K562 (cell line): ENCODE measurements around the gene DBP. TPM values are rescaled to one million over a fixed set of nuclear protein-coding genes. Genes with fewer than 3 reads are reported as not detected.
A peak's percentile ranks its signal among the peaks of the same experiment; 100 is the strongest.

Experiments
- BHLHE40 ChIP-seq: IDR thresholded peaks from 2 replicates; pipeline ENCODE4 v1.6.1; 2011; ENCODE audit warnings: low read length, improper control_type of control experiment
- CREM ChIP-seq: IDR thresholded peaks from 2 replicates; pipeline ENCODE4 v1.6.1; 2014; ENCODE audit warnings: antibody characterized with exemption, low read depth
- CXXC5 ChIP-seq: fragments of 250-450 bp; sonication (Bioruptor Pico); IDR thresholded peaks from 2 replicates; pipeline ENCODE4 v1.8.0; 2022; ENCODE audit warnings: inconsistent platforms, mild to moderate bottlenecking, moderate library complexity
- DPF2 ChIP-seq: fragments of 450-650 bp; IDR thresholded peaks from 2 replicates; pipeline ENCODE4 v1.6.1; 2016
- E2F3 ChIP-seq: fragments of 250-450 bp; sonication (Bioruptor Pico); IDR thresholded peaks from 2 replicates; pipeline ENCODE4 v1.4.0; 2020; ENCODE audit warnings: mild to moderate bottlenecking
- E2F6 ChIP-seq, 2 experiments: IDR thresholded peaks; 2 replicates each; pipeline ENCODE4 v1.6.1; 2011; ENCODE audit warnings: borderline replicate concordance in 1 of 2, control low read depth in 1 of 2, low read depth in 1 of 2, low read length in 1 of 2, mild to moderate bottlenecking in 1 of 2, mixed read lengths in 1 of 2, moderate library complexity in 1 of 2; ENCODE audit not compliant: insufficient read depth in 1 of 2, insufficient read length in 1 of 2, poor library complexity in 1 of 2, severe bottlenecking in 1 of 2; ENCODE audit errors: extremely low read depth in 1 of 2
- EP300 ChIP-seq: IDR thresholded peaks from 2 replicates; pipeline ENCODE4 v1.6.1; 2012; ENCODE audit warnings: low read length, improper control_type of control experiment
- GABPB1 ChIP-seq: sonication (generic); formaldehyde crosslinking; IDR thresholded peaks from 2 replicates; pipeline ENCODE4 v1.8.0; 2022; ENCODE audit warnings: mild to moderate bottlenecking, missing genetic modification reagents
- GTF2F1 ChIP-seq: IDR thresholded peaks from 2 replicates; pipeline ENCODE4 v1.6.1; 2011; ENCODE audit warnings: low read depth, low read length, improper control_type of control experiment
- HMBOX1 ChIP-seq: sonication (generic); IDR thresholded peaks from 2 replicates; pipeline ENCODE4 v1.6.1; 2016
- JUNB ChIP-seq: fragments of 450-650 bp; formaldehyde crosslinking; conservative IDR thresholded peaks from 2 replicates; pipeline ENCODE4 v1.4.0; 2020; ENCODE audit warnings: mild to moderate bottlenecking
- KLF13 ChIP-seq: fragments of 450-650 bp; IDR thresholded peaks from 2 replicates; pipeline ENCODE4 v1.6.1; 2016; ENCODE audit warnings: missing genetic modification characterization, low read depth, mild to moderate bottlenecking, missing compliant biosample characterization, moderate library complexity, borderline replicate concordance
- L3MBTL2 ChIP-seq: fragments of 450-650 bp; IDR thresholded peaks from 2 replicates; pipeline ENCODE4 v1.6.1; 2016; ENCODE audit warnings: mild to moderate bottlenecking, moderate library complexity
- MAZ ChIP-seq, 2 experiments: fragments of 450-650 bp in 1 of 2; sonication (generic) in 1 of 2; formaldehyde crosslinking; IDR thresholded peaks in 1 of 2; conservative IDR thresholded peaks in 1 of 2; 2 replicates each; pipeline versions ENCODE4 v1.4.0 to v1.5.0; 2020; ENCODE audit warnings: mild to moderate bottlenecking in 1 of 2, missing genetic modification reagents in 1 of 2
- MBD1 ChIP-seq: fragments of 250-450 bp; sonication (Bioruptor Pico); IDR thresholded peaks from 2 replicates; pipeline ENCODE4 v1.8.0; 2022; ENCODE audit warnings: inconsistent platforms
- NFYB ChIP-seq: IDR thresholded peaks from 2 replicates; pipeline ENCODE4 v1.6.1; 2011; ENCODE audit warnings: mild to moderate bottlenecking, moderate library complexity; ENCODE audit not compliant: insufficient read length; ENCODE audit errors: extremely low read depth
- RBM25 ChIP-seq: fragments of 200-400 bp; formaldehyde crosslinking; IDR thresholded peaks from 2 replicates; pipeline ENCODE4 v1.6.1; 2018; ENCODE audit warnings: low read length, low read depth, moderate library complexity; ENCODE audit not compliant: severe bottlenecking
- RFX5 ChIP-seq: IDR thresholded peaks from 2 replicates; pipeline ENCODE4 v1.6.1; 2011; ENCODE audit warnings: low read depth, mild to moderate bottlenecking, improper control_type of control experiment, low read length
- ZHX1 ChIP-seq: fragments of 150-350 bp; conservative IDR thresholded peaks from 2 replicates; pipeline ENCODE4 v1.6.1; 2014; ENCODE audit warnings: low read length
- ZNF146 ChIP-seq: IDR thresholded peaks from one replicate; pipeline ENCODE4 v1.6.1; 2018; ENCODE audit warnings: missing compliant biosample characterization; ENCODE audit not compliant: unreplicated experiment
- ZNF444 ChIP-seq: fragments of 250-450 bp; sonication (Bioruptor Pico); IDR thresholded peaks from 2 replicates; pipeline ENCODE4 v1.4.0; 2020; ENCODE audit warnings: mild to moderate bottlenecking, moderate library complexity
- polyA plus RNA-seq, 8 experiments: library from polyadenylated mRNA; depleted of rRNA in 4 of 8; stranded (reverse) in 5 of 8; unstranded in 3 of 8; fragments of >200 nt; fragmentation: Nextera tagmentation in 2 of 8; fragmentation: Illumina TruSeq in 1 of 8; extraction: Ambion mirVana in 2 of 8; extraction: Trizol in 1 of 8; gene quantifications; 2 replicates each; pipeline versions ENCODE4 v1.2.1 to v1.2.3, GENCODE V29; 2011 to 2014; ENCODE audit warnings: inconsistent platforms in 1 of 8, missing spikeins in 1 of 8
- total RNA-seq, 7 experiments: library from RNA; depleted of rRNA in 6 of 7; stranded (reverse); fragments of >200 nt in 6 of 7; fragmentation: Illumina TruSeq in 2 of 7; extraction: Trizol in 2 of 7; gene quantifications; 2 replicates each; pipeline versions ENCODE4 v1.2.1 to v1.2.3, GENCODE V29; 2011 to 2021; ENCODE audit warnings: low replicate concordance in 1 of 7

Gene DBP
- total and polyA plus RNA-seq, 9 of the 15 experiments (the other 6 are each of a cell fraction or from before 2014, with no cell fraction given): 0.25 to 5.5 (median 1.8) TPM

- TF ChIP-seq ZHX1 (no peak), EP300 (peak; percentile 25; the same call in 1 of the 2 replicates), MAZ (CRISPR knock-in tag; conservative IDR thresholded peaks at IDR 0.05 in 1 of 2, IDR thresholded peaks at IDR 0.05 in 1 of 2) (peak; percentile 27 to 45; a peak in 1 of 4 replicates), GABPB1 (CRISPR knock-in tag) (no peak), ZNF146 (no peak), DPF2 (peak; percentile 48; the same call in 1 of the 2 replicates), CREM (peak; percentile 96), JUNB (CRISPR knock-in tag) (peak; percentile 94), E2F6 (IDR thresholded peaks at IDR 0.05; ENCODE audit: borderline replicate concordance in 1 of 2, extremely low read depth in 1 of 2, insufficient read depth in 1 of 2, insufficient read length in 1 of 2, low read depth in 1 of 2, low read length in 1 of 2, poor library complexity in 1 of 2, severe bottlenecking in 1 of 2) (peak in 1 of 2 experiments; percentile 85), MBD1 (CRISPR knock-in tag) (peak; percentile 94), E2F3 (peak; percentile 97), CXXC5 (CRISPR knock-in tag) (peak; percentile 47; the same call in 1 of the 2 replicates), RBM25 (peak; percentile 61), HMBOX1 (no peak), GTF2F1 (peak; percentile 84; the same call in 1 of the 2 replicates), ZNF444 (CRISPR knock-in tag) (no peak), L3MBTL2 (peak; percentile 85), BHLHE40 (peak; percentile 67), RFX5 (peak; percentile 98), NFYB (peak; percentile 71), KLF13 (tag) (no peak)
Measured at GRCh38 chr19:48660852-48661710, 23.9 kb upstream of the DBP start (continued).
